Measurements from ENCODE around the gene PLK3.
A peak's percentile ranks its signal among the peaks of the same experiment; 100 is the strongest.

Gene PLK3

GRCh38 chr1:44786138-44786840 lies 13.9 kb upstream of the PLK3 start:
- DNase-seq (ENCODE audit: low read depth): peak; percentile 53
- no peak overlapping the region for H3K4me3 ChIP-seq (ENCODE audit: low read depth, low read length)
- TF ChIP-seq CTCF (IDR thresholded peaks at IDR 0.05; ENCODE audit: low read depth, low read length) (peak; percentile 74), MYC (IDR thresholded peaks at IDR 0.05; ENCODE audit: low read depth, low read length) (no peak), POLR2A (IDR thresholded peaks at IDR 0.05; ENCODE audit: extremely low read depth, insufficient read length) (no peak)
- TF ChIP-seq, protein P1, sequence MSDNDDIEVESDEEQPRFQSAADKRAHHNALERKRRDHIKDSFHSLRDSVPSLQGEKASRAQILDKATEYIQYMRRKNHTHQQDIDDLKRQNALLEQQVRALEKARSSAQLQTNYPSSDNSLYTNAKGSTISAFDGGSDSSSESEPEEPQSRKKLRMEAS (IDR thresholded peaks at IDR 0.05; ENCODE audit: low read depth, low read length): no peak

DNA sequence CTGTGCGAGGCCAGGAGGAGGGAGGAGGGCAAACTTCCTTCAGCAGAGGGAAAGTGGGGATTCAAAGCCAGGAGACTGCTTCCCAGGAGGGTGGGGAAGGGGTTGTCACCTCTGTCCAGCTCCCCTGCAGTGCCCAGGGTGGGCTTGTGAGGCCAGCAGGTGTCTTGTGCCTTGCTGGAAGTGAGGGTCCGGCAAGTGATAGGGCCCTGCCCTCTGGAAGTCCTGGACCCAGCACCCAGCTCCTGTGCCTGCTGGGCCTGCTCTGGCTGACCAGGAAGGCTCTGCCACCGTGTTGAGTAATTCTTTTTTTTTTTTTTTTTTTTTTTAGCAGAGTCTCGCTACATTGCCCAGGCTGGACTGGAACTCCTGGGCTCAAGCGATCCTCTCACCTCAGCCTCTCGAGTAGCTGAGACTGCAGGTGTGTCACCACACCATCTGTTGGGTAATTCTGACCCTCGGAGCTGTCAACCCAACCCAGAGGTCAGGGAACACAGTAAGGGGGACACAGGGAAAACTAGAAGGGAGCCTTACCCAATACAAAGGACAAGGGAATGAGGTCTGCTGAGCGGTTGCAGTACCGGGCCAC lies 13.2 kb upstream of the PLK3 start:
- H3K4me3 ChIP-seq (ENCODE audit: low read depth, low read length): no peak overlapping the region
- no peak for DNase-seq (ENCODE audit: low read depth)
- TF ChIP-seq CTCF (IDR thresholded peaks at IDR 0.05; ENCODE audit: low read depth, low read length): no peak
- TF ChIP-seq POLR2A (IDR thresholded peaks at IDR 0.05; ENCODE audit: extremely low read depth, insufficient read length): no peak
- no peak for TF ChIP-seq MYC (IDR thresholded peaks at IDR 0.05; ENCODE audit: low read depth, low read length)
- TF ChIP-seq, protein P1 (IDR thresholded peaks at IDR 0.05; ENCODE audit: low read depth, low read length): no peak

GRCh38 chr1:44787506-44787905 lies 12.7 kb upstream of the PLK3 start:
- H3K4me3 ChIP-seq (ENCODE audit: low read depth, low read length): no peak overlapping the region
- no peak for DNase-seq (ENCODE audit: low read depth)
- TF ChIP-seq POLR2A (IDR thresholded peaks at IDR 0.05; ENCODE audit: extremely low read depth, insufficient read length) (no peak), CTCF (IDR thresholded peaks at IDR 0.05; ENCODE audit: low read depth, low read length) (no peak), MYC (IDR thresholded peaks at IDR 0.05; ENCODE audit: low read depth, low read length) (no peak)
- TF ChIP-seq, protein P1 (IDR thresholded peaks at IDR 0.05; ENCODE audit: low read depth, low read length): no peak

- H3K4me3 ChIP-seq (ENCODE audit: low read depth, low read length): no peak within 1 kb of the TSS
- TF ChIP-seq, protein P1 (IDR thresholded peaks at IDR 0.05; ENCODE audit: low read depth, low read length): no peak
- TF ChIP-seq POLR2A (IDR thresholded peaks at IDR 0.05; ENCODE audit: extremely low read depth, insufficient read length): no peak
- no peak for TF ChIP-seq MYC (IDR thresholded peaks at IDR 0.05; ENCODE audit: low read depth, low read length)
- TF ChIP-seq CTCF (IDR thresholded peaks at IDR 0.05; ENCODE audit: low read depth, low read length): no peak
- DNase-seq (ENCODE audit: low read depth): no peak
Measured at GRCh38 chr1:44788120-44788860, 11.9 kb upstream of the PLK3 start, which contains the start of gene BEST4. BEST4 (minus strand) TSS chr1:44788170; CDS start chr1:44787705, 465 bp downstream.

- no peak for DNase-seq (ENCODE audit: low read depth)
- H3K4me3 ChIP-seq (ENCODE audit: low read depth, low read length): no peak overlapping the region
- no peak for TF ChIP-seq MYC (IDR thresholded peaks at IDR 0.05; ENCODE audit: low read depth, low read length)
- TF ChIP-seq, protein P1 (IDR thresholded peaks at IDR 0.05; ENCODE audit: low read depth, low read length): no peak
- TF ChIP-seq CTCF (IDR thresholded peaks at IDR 0.05; ENCODE audit: low read depth, low read length): no peak
- TF ChIP-seq POLR2A (IDR thresholded peaks at IDR 0.05; ENCODE audit: extremely low read depth, insufficient read length): no peak
Measured at GRCh38 chr1:44790968-44791801, 9.0 kb upstream of the PLK3 start.

Data from NB4 (cell line).